Spleen (tissue), 11 donors: Measurements from ENCODE around the gene CDHR2. TPM values are rescaled to one million over a fixed set of nuclear protein-coding genes. Genes with fewer than 3 reads are reported as not detected.

Experiments used
- DNase-seq: peaks from one replicate; pipeline ENCODE4 v3.0.0-alpha.2; 2020
- H3K27ac ChIP-seq, 8 donors: fragments of 200-600 bp; sonication (generic) in 7 of 8; 1 replicate in 4 of 8; 2 replicates in 4 of 8; pipeline versions ENCODE4 v1.5.0 to v1.8.0; 2016 to 2021; ENCODE audit warnings: inconsistent platforms in 4 of 8, mild to moderate bottlenecking in 4 of 8, moderate library complexity in 1 of 8
- H3K27me3 ChIP-seq, 7 donors: fragments of 200-600 bp; sonication (generic) in 6 of 7; replicated peaks in 1 of 7; 1 replicate in 4 of 7; 2 replicates in 3 of 7; pipeline versions ENCODE4 v1.5.0 to v1.8.0; 2016 to 2021; ENCODE audit warnings: inconsistent platforms in 3 of 7, mild to moderate bottlenecking in 1 of 7
- H3K36me3 ChIP-seq, 6 donors: fragments of 200-600 bp; sonication (generic) in 5 of 6; 1 replicate in 4 of 6; 2 replicates in 2 of 6; pipeline versions ENCODE4 v1.5.0 to v1.8.0; 2016 to 2021; ENCODE audit warnings: inconsistent platforms in 2 of 6
- H3K4me1 ChIP-seq, 6 donors: fragments of 200-600 bp; sonication (generic) in 5 of 6; 1 replicate in 3 of 6; 2 replicates in 3 of 6; pipeline versions ENCODE4 v1.5.0 to v1.8.0; 2016 to 2021; ENCODE audit warnings: inconsistent platforms in 3 of 6
- H3K4me3 ChIP-seq, 8 donors: fragments of 200-600 bp; sonication (generic) in 7 of 8; 1 replicate in 4 of 8; 2 replicates in 4 of 8; pipeline versions ENCODE4 v1.5.0 to v1.8.0; 2016 to 2021; ENCODE audit warnings: inconsistent platforms in 4 of 8, mild to moderate bottlenecking in 4 of 8, moderate library complexity in 2 of 8
- H3K9me3 ChIP-seq, 8 donors: fragments of 200-600 bp; sonication (generic) in 7 of 8; 1 replicate in 4 of 8; 2 replicates in 4 of 8; pipeline versions ENCODE4 v1.5.0 to v1.8.0; 2016 to 2021; ENCODE audit warnings: inconsistent platforms in 4 of 8
- CTCF ChIP-seq, 11 experiments: fragments of 200-600 bp in 7 of 11; fragments of 450-650 bp in 4 of 11; sonication (generic) in 4 of 11; IDR thresholded peaks in 8 of 11; conservative IDR thresholded peaks in 3 of 11; 1 replicate in 7 of 11; 2 replicates in 4 of 11; pipeline versions ENCODE4 v1.4.0 to v1.8.0; 2016 to 2021; ENCODE audit warnings: antibody characterized with exemption in 11 of 11, inconsistent platforms in 4 of 11, mild to moderate bottlenecking in 1 of 11
- POLR2A ChIP-seq, 3 donors: fragments of 450-650 bp; IDR thresholded peaks; one replicate each; pipeline ENCODE4 v1.5.1; 2017; ENCODE audit warnings: antibody characterized with exemption in 3 of 3, mild to moderate bottlenecking in 1 of 3
- POLR2AphosphoS5 ChIP-seq, 3 donors: sonication (generic); formaldehyde crosslinking; IDR thresholded peaks; one replicate each; pipeline ENCODE4 v1.5.1; 2017; ENCODE audit warnings: antibody characterized with exemption in 3 of 3
- WGBS, 5 donors: extraction: QIAGEN DNeasy Blood & Tissue Kit in 3 of 5; methylation state at CpG; one replicate each; pipeline versions ENCODE4 v1.1.5 to v1.1.7; 2013 to 2018; 5-methylcytosine and 5-hydroxymethylcytosine counted together
- intact Hi-C: fragments of 100-400 bp; cut with DNase I; formaldehyde crosslinking; loops from one replicate; pipeline ENCODE4 v1.15.0; 2023; ENCODE audit warnings: low total_unique reads
- polyA plus RNA-seq, 3 donors: library from polyadenylated mRNA; stranded (reverse); fragments of 200-250 nt; gene quantifications; one replicate each; pipeline ENCODE4 v1.2.1, GENCODE V29; 2013
- total RNA-seq, 7 donors: library from RNA; depleted of rRNA in 3 of 7; stranded (reverse); fragments of >200 nt in 3 of 7; fragmentation: NEBNext Ultra II Directional in 4 of 7; extraction: Animal tissue kit (Norgen Biotek cat#: 25700) in 4 of 7; gene quantifications; one replicate each; pipeline versions ENCODE4 v1.1.0 to v1.2.1, GENCODE V29; 2016 to 2021
- donor health status: healthy with polysubstance abuse.
- donor health status: DM: no; HTN: no; CAD: no; lungs with moderate emphysema.
- donor health status: DM: no; HTN: no; CAD: no.
- donor health status: Bipolar disorder and iron deficiency.
- donor health status: healthy.
- donor health status: DM: no; HTN: no; CAD: no.
- donor health status: DM: yes; HTN: yes; CAD: no.

CDHR2 gene
- total and polyA plus RNA-seq, 10 donors: 0.02 to 1.4 (median 0.33) TPM; not detected in 2

- Histone ChIP-seq H3K4me1 (peaks cover 0 to 16% (median 14%) of the 10 kb centered on the region in 6 donors), H3K27ac (no peak overlapping the region), H3K4me3 (no peak overlapping the region), H3K9me3 (no peaks in the 10 kb centered on the region), H3K27me3 (peaks cover 0 to 56% (median 6%) of the 10 kb centered on the region in 7 donors), H3K36me3 (no peaks in the 10 kb centered on the region)
- DNase-seq: no peak
- 80 to 95% (median 90%) methylated on average over 6 to 11 of the region's 11 CpGs for WGBS, 5 donors
- intact Hi-C loops: no loop called here
- TF ChIP-seq CTCF (IDR thresholded peaks at IDR 0.05 in 8 of 11, conservative IDR thresholded peaks at IDR 0.05 in 3 of 11): no peak
- no peak for TF ChIP-seq POLR2AphosphoS5 (IDR thresholded peaks at IDR 0.05)
- TF ChIP-seq POLR2A (IDR thresholded peaks at IDR 0.05): no peak
These were observed 46.3 kb downstream of the CDHR2 start for GRCh38 chr5:176595386-176595943.

- H3K27me3 ChIP-seq: peaks cover 0 to 56% (median 6%) of the 10 kb centered on the region in 7 donors
- no peaks in the 10 kb centered on the region for H3K9me3 ChIP-seq
- intact Hi-C loops: no loop called here
- 79 to 88% (median 80%) methylated on average over 23 of the region's 23 CpGs for WGBS, 5 donors
- no peak for DNase-seq
- H3K4me3 ChIP-seq: peak overlapping the region in 6 of 8 donors; percentile 28 to 71 (median 44)
- H3K27ac ChIP-seq: no peak overlapping the region
- no peak for TF ChIP-seq POLR2AphosphoS5 (IDR thresholded peaks at IDR 0.05)
- TF ChIP-seq POLR2A (IDR thresholded peaks at IDR 0.05): no peak
- TF ChIP-seq CTCF (IDR thresholded peaks at IDR 0.05 in 8 of 11, conservative IDR thresholded peaks at IDR 0.05 in 3 of 11): no peak
- peaks cover 0 to 16% (median 14%) of the 10 kb centered on the region in 6 donors for H3K4me1 ChIP-seq
- no peaks in the 10 kb centered on the region for H3K36me3 ChIP-seq
These were observed 47.0 kb downstream of the CDHR2 start for GRCh38 chr5:176596069-176596644.

- peak; percentile 89 for DNase-seq
- Histone ChIP-seq H3K9me3 (no peaks in the 10 kb centered on the region), H3K4me3 (peak overlapping the region in 7 of 8 donors; percentile 21 to 71 (median 44)), H3K4me1 (peaks cover 0 to 16% (median 14%) of the 10 kb centered on the region in 6 donors), H3K27ac (peak overlapping the region in 1 of 8 donors; percentile 30), H3K27me3 (peaks cover 0 to 56% (median 6%) of the 10 kb centered on the region in 7 donors), H3K36me3 (no peaks in the 10 kb centered on the region)
- 2 to 15% (median 4%) methylated on average over 5 to 98 of the region's 98 CpGs for WGBS, 5 donors
- TF ChIP-seq CTCF (IDR thresholded peaks at IDR 0.05 in 8 of 11, conservative IDR thresholded peaks at IDR 0.05 in 3 of 11) (peak in 5 of 11 experiments; percentile 11 to 47 (median 40)), POLR2AphosphoS5 (IDR thresholded peaks at IDR 0.05) (no peak)
- intact Hi-C loops: no loop called here
These were observed 47.7 kb downstream of the CDHR2 start for GRCh38 chr5:176596689-176597416.
